Chondrocyte (in vitro differentiated cells): ENCODE measurements around the gene MED28. TPM values are rescaled to one million over a fixed set of nuclear protein-coding genes. Genes with fewer than 3 reads are reported as not detected.

ENCODE experiments used
- DNase-seq: peaks from one replicate; pipeline ENCODE4 v3.0.0; 2021; ENCODE audit warnings: mixed read lengths, low spot score
- H3K27ac Mint-ChIP-seq: one replicate; pipeline ENCODE4 v1.8.0; 2021; ENCODE audit warnings: mild to moderate bottlenecking, moderate library complexity, mixed read lengths; ENCODE audit not compliant: unreplicated experiment
- H3K27me3 Mint-ChIP-seq: 2 replicates; pipeline ENCODE4 v1.8.0; 2021; ENCODE audit warnings: low read depth, mixed read lengths
- H3K36me3 Mint-ChIP-seq: 2 replicates; pipeline ENCODE4 v1.8.0; 2021; ENCODE audit warnings: low read depth, mixed read lengths
- H3K4me1 Mint-ChIP-seq: 2 replicates; pipeline ENCODE4 v1.8.0; 2021; ENCODE audit warnings: low read depth, mild to moderate bottlenecking, mixed read lengths
- H3K4me3 Mint-ChIP-seq: one replicate; pipeline ENCODE4 v1.8.0; 2021; ENCODE audit warnings: mild to moderate bottlenecking, moderate library complexity, mixed read lengths; ENCODE audit not compliant: unreplicated experiment
- H3K9me3 Mint-ChIP-seq: 2 replicates; pipeline ENCODE4 v1.8.0; 2021; ENCODE audit warnings: low read depth, mixed read lengths
- CTCF ChIP-seq: fragments of 200-600 bp; sonication (generic); IDR thresholded peaks from 2 replicates; pipeline ENCODE4 v1.5.0; 2021; ENCODE audit warnings: antibody characterized with exemption, mild to moderate bottlenecking, moderate library complexity
- total RNA-seq: library from RNA; stranded (reverse); gene quantifications from 3 replicates; pipeline ENCODE4 v1.2.1, GENCODE V29; 2021

Gene MED28
- total RNA-seq, 1 donor from 2014 or later: 29.8 TPM

GRCh38 chr4:17642398-17642783 lies 27.9 kb downstream of the MED28 start:
- no peak for TF ChIP-seq CTCF
- no peak overlapping the region for H3K27ac Mint-ChIP-seq
- H3K36me3 Mint-ChIP-seq: peaks cover 5% of the 10 kb centered on the region
- no peaks in the 10 kb centered on the region for H3K4me1 Mint-ChIP-seq
- DNase-seq: no peak
- H3K27me3 Mint-ChIP-seq: no peaks in the 10 kb centered on the region
- no peak overlapping the region for H3K4me3 Mint-ChIP-seq
- peaks cover 24% of the 10 kb centered on the region for H3K9me3 Mint-ChIP-seq

- no peak for DNase-seq
- no peak for TF ChIP-seq CTCF
- H3K9me3 Mint-ChIP-seq: peaks cover 24% of the 10 kb centered on the region
- H3K4me3 Mint-ChIP-seq: no peak overlapping the region
- H3K4me1 Mint-ChIP-seq: no peaks in the 10 kb centered on the region
- peaks cover 4% of the 10 kb centered on the region for H3K27me3 Mint-ChIP-seq
- peaks cover 5% of the 10 kb centered on the region for H3K36me3 Mint-ChIP-seq
- H3K27ac Mint-ChIP-seq: no peak overlapping the region
These were observed 32.3 kb downstream of the MED28 start for GRCh38 chr4:17646693-17647092.

GRCh38 chr4:17647176-17647806 lies 32.9 kb downstream of the MED28 start:
- no peak for DNase-seq
- Mint-ChIP-seq H3K36me3 (peaks cover 4% of the 10 kb centered on the region), H3K9me3 (peaks cover 23% of the 10 kb centered on the region), H3K4me3 (no peak overlapping the region), H3K4me1 (no peaks in the 10 kb centered on the region), H3K27ac (no peak overlapping the region), H3K27me3 (peaks cover 4% of the 10 kb centered on the region)
- TF ChIP-seq CTCF: no peak

- H3K9me3 Mint-ChIP-seq: peaks cover 17% of the 10 kb centered on the region
- H3K4me3 Mint-ChIP-seq: no peak overlapping the region
These were observed 33.5 kb downstream of the MED28 start for GRCh38 chr4:17647927-17648326.

GRCh38 chr4:17650406-17650805 lies 36.0 kb downstream of the MED28 start:
- no peak for DNase-seq
- TF ChIP-seq CTCF: no peak
- Mint-ChIP-seq H3K27ac (no peak overlapping the region), H3K4me3 (no peak overlapping the region), H3K36me3 (no peaks in the 10 kb centered on the region), H3K9me3 (no peaks in the 10 kb centered on the region), H3K4me1 (no peaks in the 10 kb centered on the region), H3K27me3 (peaks cover 4% of the 10 kb centered on the region)

More at GRCh38 chr4:17647927-17648326, 33.5 kb downstream of the MED28 start:
- Mint-ChIP-seq H3K27ac (no peak overlapping the region), H3K36me3 (no peaks in the 10 kb centered on the region), H3K4me1 (no peaks in the 10 kb centered on the region), H3K27me3 (peaks cover 4% of the 10 kb centered on the region)
- DNase-seq: no peak
- no peak for TF ChIP-seq CTCF
